Activated CD8-positive, alpha-beta T cell treated with anti-CD3 and anti-CD28 coated beads, Interleukin-2, amount 10 ng/mL, durations not matched to agents 7 days and 5 days (primary cell): Measurements from ENCODE around the gene FGFR2. TPM values are rescaled to one million over a fixed set of nuclear protein-coding genes. Genes with fewer than 3 reads are reported as not detected.

Source experiments
- ATAC-seq: fragments of 150-1000 bp; cut with Tn5 transposase; one replicate; pipeline ENCODE4 v1.10.0; 2021; ENCODE audit warnings: moderate library complexity
- CTCF ChIA-PET: fragments of 350-600 bp; sonication (Branson Sonifier 250); formaldehyde crosslinking; loops from one replicate; lab custom pipeline; 2021; ENCODE audit warnings: antibody characterized with exemption; lab: Charles Lee
- POLR2A ChIA-PET: fragments of 350-600 bp; sonication (Branson Sonifier 250); formaldehyde crosslinking; loops from one replicate; lab custom pipeline; 2021; ENCODE audit warnings: antibody characterized with exemption; lab: Charles Lee
- DNase-seq: peaks from one replicate; pipeline ENCODE4 v3.0.0-alpha.2; 2020
- H3K27ac Mint-ChIP-seq: one replicate; pipeline ENCODE4 v1.8.0; 2021; ENCODE audit warnings: mild to moderate bottlenecking, mixed read lengths
- H3K27me3 Mint-ChIP-seq: one replicate; pipeline ENCODE4 v1.8.0; 2021; ENCODE audit warnings: low read depth, mixed read lengths
- H3K36me3 Mint-ChIP-seq: one replicate; pipeline ENCODE4 v1.8.0; 2021; ENCODE audit warnings: low read depth, mixed read lengths
- H3K4me1 Mint-ChIP-seq: one replicate; pipeline ENCODE4 v1.8.0; 2021; ENCODE audit warnings: low read depth, mixed read lengths
- H3K4me3 Mint-ChIP-seq: one replicate; pipeline ENCODE4 v1.8.0; 2021; ENCODE audit warnings: mild to moderate bottlenecking, mixed read lengths
- H3K9me3 Mint-ChIP-seq: one replicate; pipeline ENCODE4 v1.8.0; 2022; ENCODE audit warnings: mixed read lengths; ENCODE audit not compliant: insufficient read depth
- total RNA-seq, 2 experiments: library from RNA; stranded (reverse); gene quantifications; one replicate each; pipeline ENCODE4 v1.2.3, GENCODE V29; 2021

The FGFR2 gene
- not detected for total RNA-seq

- Mint-ChIP-seq H3K9me3 (no peaks in the 10 kb centered on the region), H3K4me3 (peak within 1 kb of the TSS; percentile 12), H3K27me3 (peaks cover 52% of the 10 kb centered on the region), H3K27ac (no peak within 1 kb of the TSS), H3K36me3 (peaks cover 2% of the 10 kb centered on the region), H3K4me1 (peaks cover 5% of the 10 kb centered on the region)
- CTCF ChIA-PET = no interaction called here
- peak; percentile 86 for ATAC-seq
- POLR2A ChIA-PET = no interaction called here
- DNase-seq = peak; percentile 36
Measured at GRCh38 chr10:121598263-121599249, at the start of gene FGFR2. FGFR2 (minus strand) TSS chr10:121598444; CDS start chr10:121593817, 4,627 bp downstream.

- Mint-ChIP-seq H3K4me1 (no peaks in the 10 kb centered on the region), H3K36me3 (no peaks in the 10 kb centered on the region), H3K9me3 (no peaks in the 10 kb centered on the region), H3K27me3 (no peaks in the 10 kb centered on the region), H3K4me3 (no peak overlapping the region), H3K27ac (no peak overlapping the region)
- no peak for DNase-seq
- ATAC-seq = no peak
- CTCF ChIA-PET = no interaction called here
- POLR2A ChIA-PET = no interaction called here
Measured at GRCh38 chr10:121647401-121647800, 49.2 kb upstream of the FGFR2 start.

- no peak overlapping the region for H3K27ac Mint-ChIP-seq
- H3K4me1 Mint-ChIP-seq = no peaks in the 10 kb centered on the region
- no peak for ATAC-seq
- ChIA-PET CTCF (no interaction called here), POLR2A (no interaction called here)
- no peaks in the 10 kb centered on the region for H3K36me3 Mint-ChIP-seq
- no peak for DNase-seq
- no peaks in the 10 kb centered on the region for H3K9me3 Mint-ChIP-seq
- H3K27me3 Mint-ChIP-seq = no peaks in the 10 kb centered on the region
- H3K4me3 Mint-ChIP-seq = no peak overlapping the region
Measured at GRCh38 chr10:121645696-121646095, 47.5 kb upstream of the FGFR2 start.

- POLR2A ChIA-PET = no interaction called here
- Mint-ChIP-seq H3K27ac (no peak overlapping the region), H3K4me1 (no peaks in the 10 kb centered on the region), H3K9me3 (no peaks in the 10 kb centered on the region), H3K4me3 (no peak overlapping the region), H3K36me3 (no peaks in the 10 kb centered on the region), H3K27me3 (no peaks in the 10 kb centered on the region)
- ATAC-seq (no peak), DNase-seq (no peak)
- CTCF ChIA-PET = no interaction called here
Measured at GRCh38 chr10:121644501-121644900, 46.3 kb upstream of the FGFR2 start.

- no peak for DNase-seq
- ChIA-PET CTCF (no interaction called here), POLR2A (no interaction called here)
- Mint-ChIP-seq H3K4me3 (no peak overlapping the region), H3K9me3 (no peaks in the 10 kb centered on the region), H3K36me3 (no peaks in the 10 kb centered on the region), H3K27ac (no peak overlapping the region), H3K27me3 (no peaks in the 10 kb centered on the region), H3K4me1 (no peaks in the 10 kb centered on the region)
- no peak for ATAC-seq
Measured at GRCh38 chr10:121640266-121640665, 42.0 kb upstream of the FGFR2 start.

GRCh38 chr10:121639416-121639815 is 41.2 kb upstream of the FGFR2 start:
- ChIA-PET CTCF (no interaction called here), POLR2A (no interaction called here)
- Mint-ChIP-seq H3K36me3 (no peaks in the 10 kb centered on the region), H3K27me3 (no peaks in the 10 kb centered on the region), H3K4me3 (no peak overlapping the region), H3K27ac (no peak overlapping the region), H3K9me3 (no peaks in the 10 kb centered on the region), H3K4me1 (no peaks in the 10 kb centered on the region)
- no peak for DNase-seq
- no peak for ATAC-seq

- Mint-ChIP-seq H3K27ac (no peak overlapping the region), H3K4me3 (no peak overlapping the region), H3K4me1 (no peaks in the 10 kb centered on the region), H3K36me3 (no peaks in the 10 kb centered on the region), H3K27me3 (no peaks in the 10 kb centered on the region), H3K9me3 (no peaks in the 10 kb centered on the region)
- ATAC-seq = no peak
- ChIA-PET POLR2A (no interaction called here), CTCF (no interaction called here)
- no peak for DNase-seq
Measured at GRCh38 chr10:121637437-121637836, 39.2 kb upstream of the FGFR2 start.

- DNase-seq (no peak), ATAC-seq (no peak)
- no peak overlapping the region for H3K4me3 Mint-ChIP-seq
- no peaks in the 10 kb centered on the region for H3K36me3 Mint-ChIP-seq
- H3K4me1 Mint-ChIP-seq = no peaks in the 10 kb centered on the region
- H3K27ac Mint-ChIP-seq = no peak overlapping the region
- CTCF ChIA-PET = no interaction called here
- H3K9me3 Mint-ChIP-seq = no peaks in the 10 kb centered on the region
- no peaks in the 10 kb centered on the region for H3K27me3 Mint-ChIP-seq
- POLR2A ChIA-PET = no interaction called here
Measured at GRCh38 chr10:121633056-121633455, 34.8 kb upstream of the FGFR2 start.

GRCh38 chr10:121631365-121632029 is 33.3 kb upstream of the FGFR2 start:
- CTCF ChIA-PET = no interaction called here
- POLR2A ChIA-PET = no interaction called here
- DNase-seq (no peak), ATAC-seq (no peak)
- H3K4me3 Mint-ChIP-seq = no peak overlapping the region
- no peak overlapping the region for H3K27ac Mint-ChIP-seq
- H3K27me3 Mint-ChIP-seq = no peaks in the 10 kb centered on the region
- no peaks in the 10 kb centered on the region for H3K36me3 Mint-ChIP-seq
- H3K9me3 Mint-ChIP-seq = no peaks in the 10 kb centered on the region
- no peaks in the 10 kb centered on the region for H3K4me1 Mint-ChIP-seq

- no peak for DNase-seq
- no peaks in the 10 kb centered on the region for H3K9me3 Mint-ChIP-seq
- H3K27ac Mint-ChIP-seq = no peak overlapping the region
- CTCF ChIA-PET = no interaction called here
- H3K36me3 Mint-ChIP-seq = no peaks in the 10 kb centered on the region
- no peak for ATAC-seq
- no peaks in the 10 kb centered on the region for H3K27me3 Mint-ChIP-seq
- H3K4me3 Mint-ChIP-seq = no peak overlapping the region
- H3K4me1 Mint-ChIP-seq = no peaks in the 10 kb centered on the region
- POLR2A ChIA-PET = no interaction called here
Measured at GRCh38 chr10:121628859-121629258, 30.6 kb upstream of the FGFR2 start.

GRCh38 chr10:121627876-121628581 is 29.8 kb upstream of the FGFR2 start:
- ATAC-seq (no peak), DNase-seq (no peak)
- no peak overlapping the region for H3K4me3 Mint-ChIP-seq
- ChIA-PET CTCF (no interaction called here), POLR2A (no interaction called here)
- H3K9me3 Mint-ChIP-seq = no peaks in the 10 kb centered on the region
- no peaks in the 10 kb centered on the region for H3K4me1 Mint-ChIP-seq
- no peaks in the 10 kb centered on the region for H3K36me3 Mint-ChIP-seq
- H3K27me3 Mint-ChIP-seq = no peaks in the 10 kb centered on the region
- no peak overlapping the region for H3K27ac Mint-ChIP-seq
